Measurements from ENCODE around the gene LDB2.

The LDB2 gene

DNA sequence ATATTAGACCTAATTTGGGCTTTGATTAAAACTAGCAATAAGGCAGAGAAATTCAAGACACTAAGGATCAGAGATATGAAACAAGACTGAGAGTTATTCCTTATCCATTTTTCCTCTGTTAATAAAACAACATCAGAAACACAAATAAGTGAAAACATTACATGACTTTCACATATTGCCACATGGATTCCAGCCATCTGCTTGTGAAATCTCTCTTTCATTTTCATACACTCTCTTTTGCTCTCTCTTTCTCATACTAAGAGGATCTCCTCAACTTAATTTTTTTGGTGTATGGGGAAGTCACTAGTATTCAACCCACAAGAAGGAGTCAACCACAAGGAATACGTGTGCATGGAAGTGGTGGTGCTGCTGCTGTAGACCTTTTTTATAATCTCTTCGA lies 183.0 kb downstream of the LDB2 start:
- H3K79me2 ChIP-seq (ENCODE audit: control insufficient read depth, low read length): no peaks in the 10 kb centered on the region
- H3K4me3 ChIP-seq (ENCODE audit: low read length): no peak overlapping the region
- H3K36me3 ChIP-seq (ENCODE audit: control insufficient read depth, low read length): no peaks in the 10 kb centered on the region
- H3K27ac ChIP-seq (ENCODE audit: low read depth, low read length): no peak overlapping the region
- no peaks in the 10 kb centered on the region for H3K4me1 ChIP-seq (ENCODE audit: control insufficient read depth, low read length)
- no peaks in the 10 kb centered on the region for H4K20me1 ChIP-seq (ENCODE audit: control insufficient read depth, insufficient read depth, low read depth, low read length)
- H3K9me3 ChIP-seq (ENCODE audit: control insufficient read depth, insufficient read depth, low read length): no peaks in the 10 kb centered on the region
- H3K27me3 ChIP-seq (ENCODE audit: control insufficient read depth, low read length): no peaks in the 10 kb centered on the region
- TF ChIP-seq EZH2phosphoT487 (IDR thresholded peaks at IDR 0.05; ENCODE audit: borderline replicate concordance, low read length): no peak
- TF ChIP-seq, protein P1, sequence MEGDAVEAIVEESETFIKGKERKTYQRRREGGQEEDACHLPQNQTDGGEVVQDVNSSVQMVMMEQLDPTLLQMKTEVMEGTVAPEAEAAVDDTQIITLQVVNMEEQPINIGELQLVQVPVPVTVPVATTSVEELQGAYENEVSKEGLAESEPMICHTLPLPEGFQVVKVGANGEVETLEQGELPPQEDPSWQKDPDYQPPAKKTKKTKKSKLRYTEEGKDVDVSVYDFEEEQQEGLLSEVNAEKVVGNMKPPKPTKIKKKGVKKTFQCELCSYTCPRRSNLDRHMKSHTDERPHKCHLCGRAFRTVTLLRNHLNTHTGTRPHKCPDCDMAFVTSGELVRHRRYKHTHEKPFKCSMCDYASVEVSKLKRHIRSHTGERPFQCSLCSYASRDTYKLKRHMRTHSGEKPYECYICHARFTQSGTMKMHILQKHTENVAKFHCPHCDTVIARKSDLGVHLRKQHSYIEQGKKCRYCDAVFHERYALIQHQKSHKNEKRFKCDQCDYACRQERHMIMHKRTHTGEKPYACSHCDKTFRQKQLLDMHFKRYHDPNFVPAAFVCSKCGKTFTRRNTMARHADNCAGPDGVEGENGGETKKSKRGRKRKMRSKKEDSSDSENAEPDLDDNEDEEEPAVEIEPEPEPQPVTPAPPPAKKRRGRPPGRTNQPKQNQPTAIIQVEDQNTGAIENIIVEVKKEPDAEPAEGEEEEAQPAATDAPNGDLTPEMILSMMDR (IDR thresholded peaks at IDR 0.05; ENCODE audit: low read depth, low read length, poor library complexity, severe bottlenecking): no peak
- no peaks in the 10 kb centered on the region for H3K9me2 ChIP-seq (replicated peaks; ENCODE audit: control insufficient read depth, low read length)
- no peaks in the 10 kb centered on the region for H3F3A ChIP-seq (ENCODE audit: control insufficient read depth, insufficient read depth)
- H3K4me2 ChIP-seq (ENCODE audit: low read length): no peak overlapping the region

DNA sequence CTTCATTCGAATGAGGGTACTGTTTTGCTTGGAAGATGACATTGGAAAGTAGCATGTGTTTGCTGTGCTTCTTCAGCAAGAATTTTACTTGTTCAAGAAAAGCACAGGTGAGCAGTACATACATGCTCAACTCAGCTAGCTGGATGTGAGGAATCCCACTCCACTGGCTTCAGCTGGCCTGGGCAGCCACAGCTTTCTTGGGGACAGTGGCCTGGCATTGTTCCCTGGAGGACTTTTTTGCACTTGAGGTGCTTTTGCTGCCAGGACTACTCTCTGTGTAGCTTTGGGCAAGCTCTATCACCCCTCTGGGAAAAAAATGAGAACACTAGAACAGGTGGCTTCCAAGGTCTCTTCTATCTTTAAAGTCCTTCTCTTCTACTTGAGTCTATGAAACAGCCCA lies 184.3 kb downstream of the LDB2 start:
- no peak overlapping the region for H3K27ac ChIP-seq (ENCODE audit: low read depth, low read length)
- H3K36me3 ChIP-seq (ENCODE audit: control insufficient read depth, low read length): no peaks in the 10 kb centered on the region
- H3K4me2 ChIP-seq (ENCODE audit: low read length): no peak overlapping the region
- no peaks in the 10 kb centered on the region for H3K9me3 ChIP-seq (ENCODE audit: control insufficient read depth, insufficient read depth, low read length)
- H3K27me3 ChIP-seq (ENCODE audit: control insufficient read depth, low read length): no peaks in the 10 kb centered on the region
- TF ChIP-seq EZH2phosphoT487 (IDR thresholded peaks at IDR 0.05; ENCODE audit: borderline replicate concordance, low read length): no peak
- TF ChIP-seq, protein P1 (IDR thresholded peaks at IDR 0.05; ENCODE audit: low read depth, low read length, poor library complexity, severe bottlenecking): no peak
- no peaks in the 10 kb centered on the region for H3K4me1 ChIP-seq (ENCODE audit: control insufficient read depth, low read length)
- no peaks in the 10 kb centered on the region for H3K9me2 ChIP-seq (replicated peaks; ENCODE audit: control insufficient read depth, low read length)
- H3K4me3 ChIP-seq (ENCODE audit: low read length): no peak overlapping the region
- H4K20me1 ChIP-seq (ENCODE audit: control insufficient read depth, insufficient read depth, low read depth, low read length): no peaks in the 10 kb centered on the region
- no peaks in the 10 kb centered on the region for H3F3A ChIP-seq (ENCODE audit: control insufficient read depth, insufficient read depth)
- H3K79me2 ChIP-seq (ENCODE audit: control insufficient read depth, low read length): no peaks in the 10 kb centered on the region

DNA sequence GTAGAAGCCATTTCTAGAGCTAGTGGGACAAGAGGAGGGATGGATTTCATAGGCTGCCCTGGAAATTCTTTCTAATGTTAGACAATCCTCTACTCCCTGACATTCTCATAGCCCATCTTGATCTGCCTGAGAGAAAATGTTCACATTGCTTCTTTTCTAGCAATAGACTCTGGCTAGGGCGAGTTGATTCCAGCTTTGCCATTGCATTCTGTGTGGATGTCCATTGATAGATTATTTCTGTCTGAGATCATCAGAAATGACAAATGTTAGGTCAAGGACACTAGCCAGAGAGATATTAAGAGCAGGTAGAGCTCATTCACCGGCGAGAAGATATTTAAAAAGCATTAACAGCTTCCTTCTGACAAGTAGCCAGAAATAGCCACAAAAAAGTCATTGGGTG lies 184.7 kb downstream of the LDB2 start:
- no peak for TF ChIP-seq EZH2phosphoT487 (IDR thresholded peaks at IDR 0.05; ENCODE audit: borderline replicate concordance, low read length)
- TF ChIP-seq, protein P1 (IDR thresholded peaks at IDR 0.05; ENCODE audit: low read depth, low read length, poor library complexity, severe bottlenecking): no peak

GRCh38 chr4:16713271-16713670 lies 185.2 kb downstream of the LDB2 start:
- no peak overlapping the region for H3K27ac ChIP-seq (ENCODE audit: low read depth, low read length)
- no peak for TF ChIP-seq EZH2phosphoT487 (IDR thresholded peaks at IDR 0.05; ENCODE audit: borderline replicate concordance, low read length)
- TF ChIP-seq, protein P1 (IDR thresholded peaks at IDR 0.05; ENCODE audit: low read depth, low read length, poor library complexity, severe bottlenecking): no peak
- no peaks in the 10 kb centered on the region for H3F3A ChIP-seq (ENCODE audit: control insufficient read depth, insufficient read depth)
- no peaks in the 10 kb centered on the region for H3K9me3 ChIP-seq (ENCODE audit: control insufficient read depth, insufficient read depth, low read length)
- no peak overlapping the region for H3K4me3 ChIP-seq (ENCODE audit: low read length)
- no peaks in the 10 kb centered on the region for H3K4me1 ChIP-seq (ENCODE audit: control insufficient read depth, low read length)
- no peaks in the 10 kb centered on the region for H3K27me3 ChIP-seq (ENCODE audit: control insufficient read depth, low read length)
- no peaks in the 10 kb centered on the region for H3K9me2 ChIP-seq (replicated peaks; ENCODE audit: control insufficient read depth, low read length)
- no peaks in the 10 kb centered on the region for H3K79me2 ChIP-seq (ENCODE audit: control insufficient read depth, low read length)
- no peaks in the 10 kb centered on the region for H4K20me1 ChIP-seq (ENCODE audit: control insufficient read depth, insufficient read depth, low read depth, low read length)
- no peaks in the 10 kb centered on the region for H3K36me3 ChIP-seq (ENCODE audit: control insufficient read depth, low read length)
- H3K4me2 ChIP-seq (ENCODE audit: low read length): no peak overlapping the region

More for the DNA sequence above, 184.7 kb downstream of the LDB2 start:
- no peaks in the 10 kb centered on the region for H3K4me1 ChIP-seq (ENCODE audit: control insufficient read depth, low read length)
- no peaks in the 10 kb centered on the region for H3K9me2 ChIP-seq (replicated peaks; ENCODE audit: control insufficient read depth, low read length)
- H3K79me2 ChIP-seq (ENCODE audit: control insufficient read depth, low read length): no peaks in the 10 kb centered on the region
- no peaks in the 10 kb centered on the region for H4K20me1 ChIP-seq (ENCODE audit: control insufficient read depth, insufficient read depth, low read depth, low read length)
- H3K27ac ChIP-seq (ENCODE audit: low read depth, low read length): no peak overlapping the region
- H3K4me2 ChIP-seq (ENCODE audit: low read length): no peak overlapping the region
- H3K36me3 ChIP-seq (ENCODE audit: control insufficient read depth, low read length): no peaks in the 10 kb centered on the region
- H3K4me3 ChIP-seq (ENCODE audit: low read length): no peak overlapping the region
- no peaks in the 10 kb centered on the region for H3F3A ChIP-seq (ENCODE audit: control insufficient read depth, insufficient read depth)
- H3K27me3 ChIP-seq (ENCODE audit: control insufficient read depth, low read length): no peaks in the 10 kb centered on the region
- H3K9me3 ChIP-seq (ENCODE audit: control insufficient read depth, insufficient read depth, low read length): no peaks in the 10 kb centered on the region
